HG02678 (cell line): ENCODE measurements around the gene ARMS2.

Experiments
- ATAC-seq: cut with Tn5 transposase; IDR thresholded peaks from one replicate; pipeline ENCODE4 v1.9.1; 2021; ENCODE audit warnings: mild to moderate bottlenecking, moderate library complexity; ENCODE audit not compliant: unreplicated experiment

Gene ARMS2

GRCh38 chr10:122450353-122450990 lies 4.0 kb upstream of the ARMS2 start:
- ATAC-seq, result no peak

- ATAC-seq, result no peak
These were observed 382 bp upstream of the ARMS2 start for GRCh38 chr10:122454071-122454470.

GRCh38 chr10:122455376-122456079 lies 1.1 kb downstream of the ARMS2 start:
- ATAC-seq, result no peak

GRCh38 chr10:122457934-122458333 lies 3.5 kb downstream of the ARMS2 start:
- no peak for ATAC-seq

GRCh38 chr10:122458693-122459092 lies 4.2 kb downstream of the ARMS2 start:
- ATAC-seq, result no peak

- no peak for ATAC-seq
These were observed 5.3 kb downstream of the ARMS2 start for GRCh38 chr10:122459561-122460273.

- ATAC-seq, result no peak
These were observed 6.4 kb downstream of the ARMS2 start for GRCh38 chr10:122460891-122461293.

- no peak for ATAC-seq
These were observed 6.9 kb downstream of the ARMS2 start, which contains the start of gene HTRA1 for GRCh38 chr10:122461367-122461728. Gene HTRA1 (plus strand): TSS chr10:122461553. CDS start chr10:122461653, 100 bp downstream.

- no peak for ATAC-seq
These were observed 7.5 kb downstream of the ARMS2 start for GRCh38 chr10:122461729-122462532.

- no peak for ATAC-seq
These were observed 8.3 kb downstream of the ARMS2 start for GRCh38 chr10:122462533-122463465.

GRCh38 chr10:122463466-122464249 lies 9.2 kb downstream of the ARMS2 start:
- ATAC-seq, result no peak

GRCh38 chr10:122464250-122464510 lies 9.7 kb downstream of the ARMS2 start:
- ATAC-seq, result no peak

- no peak for ATAC-seq
These were observed 10.1 kb downstream of the ARMS2 start for GRCh38 chr10:122464586-122464985.

GRCh38 chr10:122465401-122466040 lies 11.1 kb downstream of the ARMS2 start:
- no peak for ATAC-seq

GRCh38 chr10:122466951-122467381 lies 12.5 kb downstream of the ARMS2 start:
- no peak for ATAC-seq

- ATAC-seq, result no peak
These were observed 13.2 kb downstream of the ARMS2 start for GRCh38 chr10:122467701-122468100.

GRCh38 chr10:122468307-122468925 lies 14.0 kb downstream of the ARMS2 start:
- ATAC-seq, result no peak

GRCh38 chr10:122468926-122469781 lies 14.7 kb downstream of the ARMS2 start:
- no peak for ATAC-seq
